Immature natural killer cell (primary cell): ENCODE measurements around the gene METAP1D. TPM values are rescaled to one million over a fixed set of nuclear protein-coding genes. Genes with fewer than 3 reads are reported as not detected.

Source experiments
- DNase-seq, 3 donors: peaks; one replicate each; pipeline ENCODE4 v3.0.0; 2022; ENCODE audit warnings: mixed read lengths in 1 of 3
- H3K27ac Mint-ChIP-seq, 6 donors: one replicate each; pipeline ENCODE4 v1.8.0; 2020; ENCODE audit warnings: mixed read lengths in 6 of 6, mild to moderate bottlenecking in 5 of 6, inconsistent platforms in 4 of 6, moderate library complexity in 3 of 6
- H3K27me3 Mint-ChIP-seq, 3 donors: one replicate each; pipeline ENCODE4 v1.8.0; 2020 to 2021; ENCODE audit warnings: low read depth in 3 of 3, mild to moderate bottlenecking in 3 of 3, mixed read lengths in 3 of 3, moderate library complexity in 3 of 3, inconsistent platforms in 1 of 3
- H3K36me3 Mint-ChIP-seq, 3 donors: one replicate each; pipeline ENCODE4 v1.8.0; 2020; ENCODE audit warnings: mixed read lengths in 3 of 3, inconsistent platforms in 2 of 3, mild to moderate bottlenecking in 2 of 3
- H3K4me1 Mint-ChIP-seq, 2 donors: one replicate each; pipeline ENCODE4 v1.8.0; 2020; ENCODE audit warnings: inconsistent platforms in 2 of 2, mild to moderate bottlenecking in 2 of 2, mixed read lengths in 2 of 2, moderate library complexity in 1 of 2
- H3K4me3 Mint-ChIP-seq, 5 donors: one replicate each; pipeline ENCODE4 v1.8.0; 2020; ENCODE audit warnings: mild to moderate bottlenecking in 5 of 5, mixed read lengths in 5 of 5, inconsistent platforms in 3 of 5, moderate library complexity in 3 of 5
- H3K9me3 Mint-ChIP-seq, 6 donors: one replicate each; pipeline ENCODE4 v1.8.0; 2020; ENCODE audit warnings: mild to moderate bottlenecking in 6 of 6, mixed read lengths in 6 of 6, inconsistent platforms in 4 of 6, moderate library complexity in 3 of 6
- polyA plus RNA-seq, 3 donors: library from polyadenylated mRNA; unstranded; fragments of 300-500 nt; fragmentation: Illumina TruSeq; gene quantifications; one replicate each; pipeline ENCODE4 v1.2.3, GENCODE V29; 2021

Gene METAP1D
- polyA plus RNA-seq, 3 donors from 2014 or later, result 0.46 to 2.2 TPM; not detected in 1

- H3K27me3 Mint-ChIP-seq, result peaks cover 77 to 83% (median 79%) of the 10 kb centered on the region in 3 donors
- peaks cover 0 to 20% (median 0%) of the 10 kb centered on the region in 6 donors for H3K9me3 Mint-ChIP-seq
- H3K4me3 Mint-ChIP-seq, result no peak overlapping the region
- no peak for DNase-seq
- H3K27ac Mint-ChIP-seq, result peak overlapping the region in 1 of 6 donors; percentile 80
- H3K36me3 Mint-ChIP-seq, result no peaks in the 10 kb centered on the region
- peaks cover 49 to 55% of the 10 kb centered on the region in 2 donors for H3K4me1 Mint-ChIP-seq
Measured at GRCh38 chr2:172089005-172089504, 89.3 kb downstream of the METAP1D start.

- Mint-ChIP-seq H3K36me3 (no peaks in the 10 kb centered on the region), H3K9me3 (peaks cover 0 to 21% (median 0%) of the 10 kb centered on the region in 6 donors), H3K4me1 (peaks cover 45 to 53% of the 10 kb centered on the region in 2 donors), H3K27me3 (peaks cover 78 to 82% (median 80%) of the 10 kb centered on the region in 3 donors), H3K4me3 (no peak overlapping the region), H3K27ac (no peak overlapping the region)
- no peak for DNase-seq
Measured at GRCh38 chr2:172089633-172090032, 89.9 kb downstream of the METAP1D start.

DNA sequence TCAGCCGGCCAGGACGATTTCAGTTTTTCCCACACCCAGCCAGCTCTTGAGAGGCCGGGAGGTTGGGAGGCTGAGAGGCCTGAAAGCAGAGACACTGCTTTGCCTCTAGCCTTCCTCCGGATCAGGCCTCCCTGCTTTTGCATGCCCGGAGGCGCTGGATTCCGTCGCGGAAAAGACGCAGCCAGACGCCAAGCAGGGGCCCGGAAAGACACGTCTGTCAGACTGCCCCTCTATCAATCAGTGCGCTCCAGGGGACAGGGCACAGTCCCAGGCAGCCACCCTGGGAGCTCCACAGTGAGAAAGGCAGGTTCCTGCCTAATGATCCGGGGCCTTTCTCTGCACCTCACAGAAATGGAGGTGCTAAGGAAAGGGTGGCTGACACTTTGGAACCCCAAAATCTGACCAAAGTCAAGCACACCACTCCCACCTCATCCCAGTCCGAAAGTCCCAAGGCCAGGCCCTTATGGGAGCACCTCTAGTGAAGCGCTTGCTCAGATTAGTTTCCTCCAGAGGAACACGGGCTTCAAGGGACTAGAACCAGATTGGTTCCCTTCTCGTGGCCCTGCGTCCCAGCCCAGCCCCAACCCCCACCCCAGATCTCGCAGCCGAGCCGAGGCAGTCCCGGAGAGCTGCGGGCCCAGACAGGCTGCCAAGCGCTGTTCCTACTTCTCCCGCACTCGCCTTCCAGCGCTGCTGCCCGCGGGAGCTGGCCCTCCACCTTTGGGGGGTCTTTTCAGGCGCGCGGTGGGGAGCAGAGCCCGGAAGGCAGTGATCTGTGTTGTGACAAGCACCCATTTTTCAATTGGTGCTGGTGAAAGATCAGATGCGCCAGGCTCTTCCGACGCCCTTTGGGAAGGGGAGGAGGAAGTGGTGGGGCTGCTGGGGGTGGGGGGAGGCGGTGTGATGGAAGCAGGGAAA lies 90.5 kb downstream of the METAP1D start:
- DNase-seq, result no peak
- no peak overlapping the region for H3K4me3 Mint-ChIP-seq
- H3K9me3 Mint-ChIP-seq, result peaks cover 0 to 22% (median 0%) of the 10 kb centered on the region in 6 donors
- H3K36me3 Mint-ChIP-seq, result no peaks in the 10 kb centered on the region
- peaks cover 78 to 79% (median 79%) of the 10 kb centered on the region in 3 donors for H3K27me3 Mint-ChIP-seq
- H3K27ac Mint-ChIP-seq, result no peak overlapping the region
- peaks cover 42 to 52% of the 10 kb centered on the region in 2 donors for H3K4me1 Mint-ChIP-seq

DNA sequence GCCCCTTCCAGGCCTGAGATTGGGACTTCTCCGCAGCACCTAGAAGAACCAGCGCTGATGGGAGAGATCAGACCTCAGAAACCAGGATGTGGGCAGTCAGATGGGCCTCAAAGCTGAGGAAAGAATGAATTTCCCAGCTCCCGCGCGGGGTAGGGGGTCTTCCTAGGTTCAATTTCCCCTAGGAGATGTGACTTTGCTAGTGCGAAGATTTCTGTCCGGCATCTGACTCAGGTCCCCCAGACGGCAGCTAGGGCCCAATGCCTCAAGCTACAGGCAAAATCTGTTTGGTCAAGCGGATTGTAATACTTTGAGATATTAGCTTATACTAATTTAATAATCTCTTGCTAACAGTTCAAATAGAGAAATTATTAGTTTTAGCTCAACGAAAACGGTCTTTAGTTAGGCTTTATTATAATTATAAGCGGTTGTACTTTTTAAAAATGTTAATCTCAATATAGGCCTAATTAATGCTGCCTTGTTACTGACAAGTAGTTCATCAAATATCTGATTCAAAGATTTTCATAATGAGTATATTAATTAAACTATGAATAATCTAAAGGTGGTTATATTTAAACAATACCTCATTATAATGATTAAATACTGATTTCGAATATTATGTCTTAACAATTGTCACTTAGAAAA lies 91.4 kb downstream of the METAP1D start:
- Mint-ChIP-seq H3K36me3 (no peaks in the 10 kb centered on the region), H3K4me1 (peaks cover 43 to 52% of the 10 kb centered on the region in 2 donors), H3K27ac (no peak overlapping the region), H3K27me3 (peaks cover 79 to 80% (median 79%) of the 10 kb centered on the region in 3 donors), H3K9me3 (peaks cover 0 to 20% (median 0%) of the 10 kb centered on the region in 6 donors), H3K4me3 (no peak overlapping the region)
- no peak for DNase-seq

GRCh38 chr2:172091761-172092566 lies 92.2 kb downstream of the METAP1D start:
- Mint-ChIP-seq H3K4me1 (peaks cover 40 to 52% of the 10 kb centered on the region in 2 donors), H3K4me3 (peak overlapping the region in 1 of 5 donors; percentile 9), H3K36me3 (no peaks in the 10 kb centered on the region), H3K9me3 (peaks cover 0 to 20% (median 0%) of the 10 kb centered on the region in 6 donors), H3K27ac (no peak overlapping the region), H3K27me3 (peaks cover 76 to 78% (median 77%) of the 10 kb centered on the region in 3 donors)
- DNase-seq, result no peak

- H3K36me3 Mint-ChIP-seq, result no peaks in the 10 kb centered on the region
- H3K27ac Mint-ChIP-seq, result peak overlapping the region in 1 of 6 donors; percentile 49
- H3K27me3 Mint-ChIP-seq, result peaks cover 73 to 78% (median 75%) of the 10 kb centered on the region in 3 donors
- H3K9me3 Mint-ChIP-seq, result peaks cover 0 to 20% (median 0%) of the 10 kb centered on the region in 6 donors
- no peak for DNase-seq
- peak overlapping the region in 2 of 5 donors; percentile 16 to 60 for H3K4me3 Mint-ChIP-seq
- peaks cover 33 to 49% of the 10 kb centered on the region in 2 donors for H3K4me1 Mint-ChIP-seq
Measured at GRCh38 chr2:172092716-172093415, 93.1 kb downstream of the METAP1D start.

GRCh38 chr2:172093416-172094293 lies 93.9 kb downstream of the METAP1D start:
- Mint-ChIP-seq H3K4me1 (peaks cover 32 to 46% of the 10 kb centered on the region in 2 donors), H3K27me3 (peaks cover 66 to 75% (median 74%) of the 10 kb centered on the region in 3 donors), H3K36me3 (peaks cover 0 to 3% (median 0%) of the 10 kb centered on the region in 3 donors), H3K9me3 (peaks cover 0 to 20% (median 0%) of the 10 kb centered on the region in 6 donors), H3K4me3 (peak overlapping the region; percentile 58 to 75 (median 64)), H3K27ac (peak overlapping the region in 3 of 6 donors; percentile 45 to 65 (median 49))
- no peak for DNase-seq

DNA sequence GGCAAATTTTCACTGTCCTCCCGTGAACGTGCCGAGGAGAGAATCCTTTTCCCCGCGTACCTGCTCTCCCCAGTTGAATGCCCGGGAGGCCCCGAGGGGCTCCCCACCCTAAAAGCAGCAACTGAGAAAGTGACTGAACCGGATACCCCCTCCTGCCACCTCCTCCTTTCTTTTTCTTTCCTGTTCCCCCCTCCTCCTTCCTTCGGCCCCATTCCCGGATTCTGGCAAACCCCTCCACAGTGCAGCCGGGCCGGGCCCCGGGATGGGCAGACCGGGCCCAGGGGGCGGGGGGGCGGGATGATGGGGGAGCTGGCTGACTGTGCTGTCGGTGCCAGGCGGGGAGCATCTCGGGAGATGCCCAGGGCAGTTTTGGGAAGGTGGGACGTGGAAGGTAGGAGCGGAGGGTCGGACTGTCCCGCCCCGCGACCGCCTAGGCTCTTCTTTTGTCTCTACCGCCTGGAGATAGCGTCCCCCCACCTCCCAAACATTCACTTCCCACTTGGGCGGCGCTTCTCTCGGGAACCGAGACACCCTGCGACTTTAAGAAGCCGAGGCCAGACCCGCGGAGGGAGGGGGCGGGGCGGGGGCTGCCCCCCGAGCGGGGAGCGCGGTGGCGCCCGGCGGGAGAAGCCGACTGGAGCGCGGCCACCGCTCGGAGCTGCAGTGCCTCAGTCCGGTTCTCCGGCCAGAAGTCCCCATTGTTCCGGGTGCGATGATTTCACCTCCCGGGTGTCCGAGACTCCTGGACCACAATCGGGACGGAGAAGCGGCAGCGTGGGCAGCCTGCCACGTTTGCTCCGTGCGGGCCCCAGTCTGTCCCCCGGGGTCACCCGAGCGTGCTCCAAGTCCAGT lies 94.8 kb downstream of the METAP1D start:
- DNase-seq, result no peak
- Mint-ChIP-seq H3K27me3 (peaks cover 59 to 79% (median 78%) of the 10 kb centered on the region in 3 donors), H3K36me3 (peaks cover 0 to 5% (median 0%) of the 10 kb centered on the region in 3 donors), H3K9me3 (peaks cover 0 to 20% (median 0%) of the 10 kb centered on the region in 6 donors), H3K27ac (peak overlapping the region in 2 of 6 donors; percentile 26 to 45), H3K4me3 (peak overlapping the region; percentile 83 to 94 (median 88)), H3K4me1 (peaks cover 34 to 47% of the 10 kb centered on the region in 2 donors)

DNA sequence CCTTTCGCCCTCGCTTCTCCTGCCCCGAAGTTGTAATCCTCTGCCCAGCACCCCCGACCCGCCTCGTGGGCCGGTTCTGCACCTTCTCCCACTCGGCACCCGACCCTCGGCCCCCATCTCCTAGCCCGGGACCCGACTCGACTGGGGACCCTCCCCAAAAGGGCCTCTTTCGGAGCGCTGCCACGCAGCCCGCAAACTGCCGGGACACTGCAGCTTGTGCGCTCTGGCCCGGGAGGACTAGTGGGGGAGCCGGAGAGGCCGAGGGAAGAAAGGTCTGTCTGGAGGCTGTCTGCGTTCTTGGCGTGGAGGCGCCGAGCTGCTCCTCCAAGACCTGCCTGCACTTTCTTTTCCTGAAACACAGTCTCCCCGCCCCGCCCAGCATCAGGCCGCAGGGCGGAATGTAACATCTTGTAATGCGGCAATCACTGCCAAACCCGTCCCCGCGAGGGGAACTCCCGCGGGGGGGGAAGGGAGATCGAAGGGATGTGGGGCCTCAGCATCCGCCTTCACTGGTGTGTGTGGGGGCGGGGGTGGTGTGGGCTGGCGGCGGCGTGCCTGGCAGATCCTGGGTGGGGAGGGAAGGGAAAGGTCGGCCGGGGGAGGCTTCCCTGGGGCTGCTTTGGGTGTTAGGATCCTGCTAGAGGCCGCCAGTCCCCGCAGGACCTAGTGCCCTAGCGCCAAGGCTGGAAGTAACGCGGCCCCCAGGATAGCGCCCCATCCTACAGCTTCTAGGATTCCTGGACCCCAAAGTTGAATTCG lies 95.6 kb downstream of the METAP1D start:
- peak overlapping the region; percentile 83 to 94 (median 88) for H3K4me3 Mint-ChIP-seq

DNA sequence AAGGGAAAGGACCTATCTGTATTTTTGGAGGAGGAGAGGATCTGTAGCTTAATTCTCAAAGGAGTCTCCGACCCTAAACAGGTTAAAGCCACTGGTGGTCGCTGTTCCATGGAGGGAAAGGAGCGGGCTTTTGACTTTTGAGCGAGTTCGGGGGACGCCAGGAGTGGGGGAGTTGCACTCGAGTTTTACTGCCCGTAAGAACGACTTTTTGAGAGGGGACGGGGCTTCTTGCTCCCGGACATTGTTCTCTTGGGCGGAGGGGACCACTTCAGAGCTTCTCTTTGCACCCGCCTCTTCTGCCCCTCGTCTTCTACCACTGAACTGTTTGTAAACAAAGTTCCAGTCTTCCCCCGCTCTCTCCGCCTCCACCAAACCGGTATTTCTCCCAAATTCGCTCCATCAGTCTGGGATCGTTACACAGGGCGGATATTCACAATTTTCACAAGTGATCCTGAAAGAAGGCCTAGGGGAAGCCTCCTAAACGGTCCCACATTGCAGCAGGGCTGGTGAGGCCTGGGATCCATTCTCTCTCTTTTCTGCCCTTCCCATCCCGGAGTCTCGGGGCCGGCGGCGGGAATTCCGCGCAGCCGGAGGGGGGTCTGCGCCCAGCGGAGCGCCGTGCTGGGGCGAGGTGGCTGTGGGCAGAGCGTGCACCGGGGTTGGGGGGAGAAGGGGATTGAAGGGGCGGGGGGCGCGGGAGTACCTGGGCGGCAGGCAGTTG lies 96.3 kb downstream of the METAP1D start:
- Mint-ChIP-seq H3K27me3 (peaks cover 55 to 81% (median 69%) of the 10 kb centered on the region in 3 donors), H3K4me3 (peak overlapping the region; percentile 83 to 94 (median 88)), H3K4me1 (peaks cover 40 to 53% of the 10 kb centered on the region in 2 donors), H3K36me3 (peaks cover 0 to 5% (median 0%) of the 10 kb centered on the region in 3 donors), H3K9me3 (peaks cover 0 to 22% (median 0%) of the 10 kb centered on the region in 6 donors), H3K27ac (peak overlapping the region in 3 of 6 donors; percentile 16 to 80 (median 28))
- DNase-seq, result no peak

More for the DNA sequence above, 95.6 kb downstream of the METAP1D start:
- peak overlapping the region in 4 of 6 donors; percentile 4 to 81 (median 71) for H3K27ac Mint-ChIP-seq
- H3K4me1 Mint-ChIP-seq, result peaks cover 36 to 47% of the 10 kb centered on the region in 2 donors
- peak; percentile 79 to 80 (median 79) for DNase-seq
- H3K27me3 Mint-ChIP-seq, result peaks cover 54 to 81% (median 72%) of the 10 kb centered on the region in 3 donors
- H3K9me3 Mint-ChIP-seq, result peaks cover 0 to 20% (median 0%) of the 10 kb centered on the region in 6 donors
- peaks cover 0 to 5% (median 0%) of the 10 kb centered on the region in 3 donors for H3K36me3 Mint-ChIP-seq
